KG1 (cell line): ENCODE data around the gene ADCY5.
"Not testable (repeated sequence)": the region's sequence is repeated elsewhere in the genome, so short reads cannot be mapped to it uniquely, and the experiment has no call there.

Experiments
- DNase-seq: peaks from one replicate; lab custom pipeline; 2025; lab: John Stamatoyannopoulos, UW

The ADCY5 gene

GRCh38 chr3:123448536-123449101 is at the start of gene ADCY5:
ADCY5 (minus strand) TSS chr3:123449090; CDS start chr3:123448545, 545 bp downstream.
- DNase-seq = no peak

- no peak for DNase-seq
These were observed 45.0 kb upstream of the ADCY5 start for GRCh38 chr3:123493912-123494311.

DNA sequence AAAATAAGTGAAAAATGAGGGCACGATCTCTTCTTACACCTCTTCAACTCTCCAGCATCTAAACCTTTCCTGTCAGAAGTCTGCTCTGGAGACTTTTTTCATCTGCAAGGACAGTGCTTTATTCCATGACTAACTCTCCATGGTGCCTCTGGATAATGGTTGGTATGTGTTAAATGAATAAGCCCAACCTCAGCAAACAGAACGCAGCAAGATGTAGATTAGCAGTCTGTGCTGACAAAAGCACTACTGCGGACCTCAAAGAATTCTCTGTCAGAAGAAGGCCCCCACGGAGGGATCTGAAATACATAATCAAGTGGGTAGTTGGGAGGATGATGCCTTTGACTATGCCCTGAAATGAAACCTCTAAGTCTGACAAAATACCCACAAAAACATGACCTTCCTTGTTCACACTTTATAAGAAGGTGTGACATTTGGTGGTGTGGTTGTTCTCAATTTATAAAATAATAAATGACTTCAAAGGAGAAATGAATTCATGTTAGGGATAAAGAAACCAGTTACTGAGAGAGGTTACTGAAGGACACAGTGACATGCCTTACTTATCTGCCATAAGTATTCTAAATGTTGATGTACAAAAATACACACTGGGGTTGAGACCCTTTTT is 43.2 kb upstream of the ADCY5 start:
- DNase-seq = no peak

- DNase-seq = no peak
These were observed 40.6 kb upstream of the ADCY5 start for GRCh38 chr3:123489400-123490004.

DNA sequence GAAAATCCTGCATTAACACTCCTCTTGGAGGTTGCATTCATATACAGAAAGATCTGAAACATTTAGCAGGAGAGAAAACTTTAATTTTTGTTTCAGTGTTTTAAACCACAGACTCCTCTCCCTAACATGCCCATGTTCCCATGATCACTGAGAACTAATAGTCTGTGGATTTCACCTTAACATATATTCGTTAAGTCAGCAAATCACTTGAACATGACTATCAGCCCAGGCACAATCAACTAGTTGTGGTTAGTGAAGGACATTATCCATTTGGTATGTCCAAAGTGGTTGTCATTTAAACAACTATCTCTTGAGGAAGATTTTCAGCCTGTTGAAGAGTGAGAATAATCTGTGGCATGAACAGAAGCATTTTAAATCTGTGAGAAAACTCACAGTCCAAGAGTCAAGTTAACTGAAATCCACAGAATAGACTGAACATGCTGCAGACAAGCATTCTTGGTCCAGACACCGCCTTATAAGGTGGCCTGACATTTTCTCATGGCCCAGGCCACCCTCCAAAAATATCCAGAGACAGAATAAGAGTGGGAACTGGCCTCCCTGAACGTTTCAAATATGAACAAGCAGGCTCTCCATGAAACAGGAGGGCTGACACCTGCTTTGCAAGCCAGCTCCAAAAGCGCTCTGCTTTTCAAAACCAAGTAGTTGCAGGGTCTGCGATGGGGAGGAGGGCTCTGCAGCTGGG is 39.9 kb upstream of the ADCY5 start:
- no peak for DNase-seq

DNA sequence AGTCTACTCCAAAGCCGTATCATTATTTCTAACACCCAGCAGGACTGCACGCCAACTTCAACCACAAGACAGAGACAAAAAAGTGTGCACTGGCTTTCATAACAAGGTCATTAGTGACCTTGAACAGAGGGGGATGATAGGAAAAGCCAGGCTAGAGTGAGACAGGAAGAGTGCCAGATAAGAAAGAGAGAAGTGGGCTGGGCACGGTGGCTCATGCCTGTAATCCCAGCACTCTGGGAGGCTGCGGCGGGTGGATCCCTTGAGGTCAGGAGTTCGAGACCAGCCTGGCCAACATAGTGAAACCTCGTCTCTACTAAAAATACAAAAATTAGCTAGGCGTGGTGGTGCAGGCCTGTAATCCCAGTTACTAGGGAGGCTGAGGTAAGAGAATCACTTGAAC is 38.2 kb upstream of the ADCY5 start:
- not testable (repeated sequence) for DNase-seq

DNA sequence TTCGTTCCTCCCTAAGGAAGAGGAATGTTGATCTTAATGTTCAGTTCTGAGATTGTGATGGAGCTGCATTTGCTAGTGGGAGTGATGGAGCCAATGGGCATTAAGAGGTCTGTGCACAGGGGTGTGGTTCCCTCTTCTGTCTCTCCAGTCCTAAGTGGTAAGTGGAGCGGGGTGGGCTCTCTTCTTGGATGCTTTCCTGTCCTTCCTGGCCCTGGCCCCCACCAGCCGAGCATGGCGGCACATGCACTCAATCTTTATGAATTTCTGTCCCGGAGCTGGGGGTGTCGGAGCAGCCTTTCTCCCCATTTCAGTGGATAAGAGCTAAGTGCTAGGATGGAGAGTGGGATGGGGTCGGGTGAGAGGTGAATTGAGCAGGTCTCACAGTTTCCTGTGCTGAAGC is 37.6 kb upstream of the ADCY5 start:
- DNase-seq = no peak

GRCh38 chr3:123485551-123485950 is 36.7 kb upstream of the ADCY5 start:
- no peak for DNase-seq

GRCh38 chr3:123483146-123483545 is 34.3 kb upstream of the ADCY5 start:
- DNase-seq = no peak

GRCh38 chr3:123481722-123482457 is 33.0 kb upstream of the ADCY5 start:
- DNase-seq = no peak

DNA sequence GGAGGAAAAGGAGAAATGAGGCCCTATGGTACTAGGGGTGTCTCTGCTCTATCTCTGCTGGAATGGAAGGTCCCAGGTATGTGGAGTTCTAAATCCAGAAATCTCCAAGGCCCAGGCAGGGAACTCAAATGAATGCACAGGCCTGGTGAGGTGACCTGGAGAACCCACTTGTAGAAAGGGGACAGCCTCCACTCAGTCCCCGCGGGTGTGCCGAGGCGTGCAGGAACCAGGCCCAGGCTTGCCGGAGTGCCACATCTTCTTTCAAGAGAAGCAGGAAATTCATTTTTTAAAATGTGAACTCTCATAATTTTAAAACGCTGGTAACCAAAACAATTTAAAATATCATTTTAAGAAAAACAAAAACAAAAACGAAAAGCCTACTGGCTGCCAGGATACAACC is 32.2 kb upstream of the ADCY5 start:
- no peak for DNase-seq

DNA sequence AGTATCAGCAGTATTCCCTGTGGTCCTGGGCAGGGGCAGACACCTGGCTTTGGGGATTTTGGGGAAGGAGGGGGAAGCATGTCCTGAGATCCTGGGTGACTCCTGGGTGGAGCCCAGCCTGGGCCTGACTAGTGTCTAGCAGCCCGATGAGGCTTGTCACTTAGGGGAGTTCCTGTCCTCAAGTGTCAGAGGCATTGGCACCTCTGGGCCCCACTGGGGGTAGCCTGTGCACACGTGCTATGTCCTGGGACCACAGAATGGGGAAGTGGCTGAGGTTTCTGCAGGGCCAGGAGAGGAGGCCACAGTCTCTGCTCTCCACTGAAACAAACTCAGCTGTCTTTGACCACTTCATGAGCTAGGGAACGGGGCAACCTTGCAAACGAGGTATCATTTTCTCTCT is 31.5 kb upstream of the ADCY5 start:
- DNase-seq = no peak

DNA sequence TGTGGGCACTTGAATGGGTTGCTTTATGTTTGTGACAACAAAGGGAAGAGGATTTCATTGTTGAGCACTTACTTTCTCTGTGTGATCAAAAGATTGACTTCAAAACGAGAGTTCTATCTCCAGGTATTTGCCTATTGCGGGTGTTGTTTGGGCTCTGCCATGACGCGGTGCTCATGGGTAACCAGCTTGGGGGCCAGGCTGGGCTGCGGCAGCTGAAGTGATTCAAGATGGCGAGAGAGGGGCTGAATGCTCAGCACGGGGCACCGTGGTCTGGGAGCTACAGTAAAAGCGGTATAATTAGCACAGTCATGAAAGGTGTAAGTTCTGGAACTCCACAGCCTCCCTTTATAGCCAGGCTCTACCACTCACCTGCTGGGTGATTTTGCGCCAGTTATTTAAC is 31.0 kb upstream of the ADCY5 start:
- DNase-seq = no peak

DNA sequence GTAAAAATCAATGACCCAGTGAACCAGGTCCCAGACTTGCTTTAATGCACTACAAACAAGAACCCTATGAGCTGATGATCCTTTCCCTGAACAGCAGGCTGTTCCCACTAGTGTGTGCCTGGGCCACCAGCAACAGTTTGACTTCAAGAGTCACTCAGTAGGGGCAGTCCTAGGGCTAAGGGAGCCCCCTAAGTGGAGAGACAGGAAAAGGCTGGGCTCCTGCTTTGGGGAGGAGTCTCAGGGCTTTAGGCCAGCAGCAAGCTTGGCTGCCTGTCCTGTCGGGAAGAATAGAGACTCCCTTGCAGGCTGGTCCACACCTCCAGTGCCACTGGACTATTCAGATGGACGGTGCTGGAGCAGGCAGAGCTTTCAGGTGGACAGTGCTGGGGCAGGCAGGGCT is 29.4 kb upstream of the ADCY5 start:
- no peak for DNase-seq

DNA sequence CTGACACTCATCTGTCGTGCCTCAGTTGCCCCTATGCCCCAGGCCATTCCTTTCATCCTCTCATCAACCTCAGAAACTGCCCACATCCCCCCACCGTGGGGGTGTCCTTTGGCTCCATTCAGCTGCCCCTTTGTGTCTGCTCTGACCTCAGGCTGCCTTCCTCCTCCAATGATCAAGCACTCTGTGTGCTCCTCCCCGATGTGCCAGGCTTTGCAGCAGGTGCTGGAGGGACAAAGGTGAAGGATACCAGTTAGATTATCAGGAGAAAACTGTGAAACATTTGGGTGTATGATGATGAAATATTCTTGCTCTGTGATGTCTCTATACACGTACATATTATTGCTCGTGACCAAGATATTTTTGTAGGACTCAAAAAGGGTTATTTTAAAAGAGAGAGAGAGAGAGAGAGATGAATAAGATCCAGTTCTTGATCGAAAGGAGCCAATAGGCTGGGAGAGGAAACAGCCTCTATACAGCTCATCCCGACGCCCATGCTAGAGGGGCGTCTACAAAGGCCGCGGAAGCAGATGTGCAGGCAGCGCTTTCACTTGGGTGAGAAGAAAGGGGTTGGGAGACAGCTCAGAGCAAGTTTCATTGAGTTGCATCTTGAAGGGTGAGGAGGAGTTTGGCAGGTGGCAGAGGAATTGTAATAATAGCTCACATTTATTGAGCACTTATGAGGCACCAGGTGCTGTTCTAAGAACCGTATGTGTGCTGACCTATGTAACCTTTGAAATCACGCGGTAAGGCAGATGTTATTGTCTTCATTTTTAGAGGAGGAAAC is 28.3 kb upstream of the ADCY5 start:
- no peak for DNase-seq

DNA sequence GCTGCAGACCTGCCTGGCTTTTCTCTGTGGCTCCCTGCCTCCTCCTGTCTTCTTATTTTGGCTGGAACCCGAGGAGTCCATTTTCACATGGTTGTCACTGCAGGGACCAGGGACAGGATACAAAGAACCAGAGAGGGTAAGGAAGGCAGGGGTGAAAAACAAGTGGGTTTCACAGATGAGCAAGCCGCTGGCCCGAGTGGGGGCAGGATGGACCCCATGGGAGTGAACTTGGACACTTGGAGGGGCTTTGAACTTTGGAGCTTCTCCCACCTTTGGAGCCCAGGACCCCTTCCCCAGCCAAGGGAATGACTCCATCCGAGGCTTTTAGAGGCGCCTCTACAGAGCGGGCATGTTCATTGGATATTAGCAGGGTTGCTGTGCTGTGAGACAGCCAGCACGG is 26.9 kb upstream of the ADCY5 start:
- DNase-seq = no peak

DNA sequence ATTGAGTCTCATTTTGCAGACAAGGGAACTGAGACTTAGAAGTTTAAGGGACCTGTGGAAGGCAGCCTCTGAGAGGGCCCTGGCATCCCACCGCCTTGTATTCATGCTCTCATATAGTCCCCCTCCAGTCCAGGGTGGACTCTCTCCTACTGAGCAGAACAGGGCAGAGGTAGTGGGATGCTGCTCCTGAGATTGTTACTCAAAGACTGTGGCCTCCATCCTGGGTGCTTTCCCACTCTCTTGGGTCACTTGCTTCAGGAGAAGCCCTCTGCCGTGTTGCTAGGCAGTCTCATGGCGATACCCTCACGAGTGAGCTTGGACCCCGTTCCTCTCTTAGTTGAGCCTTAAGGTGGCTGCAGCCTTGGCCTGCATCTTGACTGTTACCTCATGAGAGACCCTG is 22.2 kb upstream of the ADCY5 start:
- DNase-seq = no peak

- DNase-seq = no peak
These were observed 20.6 kb upstream of the ADCY5 start for GRCh38 chr3:123469323-123469995.

- no peak for DNase-seq
These were observed 18.2 kb upstream of the ADCY5 start for GRCh38 chr3:123467046-123467445.

GRCh38 chr3:123464211-123464610 is 15.3 kb upstream of the ADCY5 start:
- no peak for DNase-seq

DNA sequence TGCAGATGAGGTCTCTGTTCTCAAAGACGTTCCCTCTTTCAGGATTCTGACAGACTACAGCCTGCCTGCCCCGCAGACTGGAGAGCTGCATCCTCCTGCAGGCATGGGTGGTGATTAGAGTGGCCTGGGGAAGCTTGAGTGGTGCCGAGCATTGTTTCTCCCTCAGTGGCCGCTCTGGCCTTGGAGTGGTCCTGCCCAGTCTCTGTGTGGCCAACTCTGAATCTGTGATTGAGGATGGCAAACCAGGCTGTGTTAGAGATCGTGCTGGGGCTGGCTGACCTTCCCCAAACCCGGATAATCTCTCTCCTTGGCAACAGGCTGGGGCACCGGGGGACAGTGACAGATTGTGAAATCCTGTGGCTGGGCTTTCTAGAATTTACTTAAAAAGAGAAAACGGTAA is 11.0 kb upstream of the ADCY5 start:
- no peak for DNase-seq
